Activated naive CD4-positive, alpha-beta T cell (primary cell): ENCODE measurements around the gene PRR12.

Source experiments
- DNase-seq, 4 experiments: peaks; one replicate each; lab custom pipeline; 2025; lab: John Stamatoyannopoulos, UW

PRR12 gene

GRCh38 chr19:49565261-49565660 lies 25.7 kb upstream of the PRR12 start:
- DNase-seq = peak in 1 of 4 experiments; percentile 20

- DNase-seq = no peak
Measured at GRCh38 chr19:49566302-49566701, 24.7 kb upstream of the PRR12 start.

GRCh38 chr19:49567861-49568441 lies 23.0 kb upstream of the PRR12 start:
- peak in 2 of 4 experiments; percentile 30 to 40 for DNase-seq

- DNase-seq = peak in 2 of 4 experiments; percentile 16 to 37
Measured at GRCh38 chr19:49570138-49570856, 20.7 kb upstream of the PRR12 start.

GRCh38 chr19:49570997-49571676 lies 19.8 kb upstream of the PRR12 start:
- DNase-seq = peak in 1 of 4 experiments; percentile 17

- DNase-seq = no peak
Measured at GRCh38 chr19:49573009-49573408, 18.0 kb upstream of the PRR12 start.

- DNase-seq = no peak
Measured at GRCh38 chr19:49573425-49573824, 17.6 kb upstream of the PRR12 start.

- DNase-seq = no peak
Measured at GRCh38 chr19:49574206-49574755, 16.7 kb upstream of the PRR12 start.

GRCh38 chr19:49579193-49579592 lies 11.8 kb upstream of the PRR12 start:
- DNase-seq = no peak

- DNase-seq = no peak
Measured at GRCh38 chr19:49579947-49580263, 11.1 kb upstream of the PRR12 start.

- DNase-seq = peak; percentile 81 to 92 (median 89)
Measured at GRCh38 chr19:49580264-49581006, 10.5 kb upstream of the PRR12 start, which contains the start of gene NOSIP. Gene NOSIP, minus strand, starts transcription at chr19:49580556. Its CDS starts 19,865 bp downstream, at chr19:49560691.

GRCh38 chr19:49581007-49581508 lies 9.9 kb upstream of the PRR12 start, which contains the start of gene PRRG2:
Gene PRRG2, plus strand, starts transcription at chr19:49581316. Its CDS starts 1,904 bp downstream, at chr19:49583220.
- no peak for DNase-seq

GRCh38 chr19:49583239-49583638 lies 7.7 kb upstream of the PRR12 start:
- DNase-seq = no peak

- no peak for DNase-seq
Measured at GRCh38 chr19:49585023-49585422, 6.0 kb upstream of the PRR12 start.

GRCh38 chr19:49587227-49587626 lies 3.8 kb upstream of the PRR12 start:
- DNase-seq = no peak

GRCh38 chr19:49588365-49589122 lies 2.4 kb upstream of the PRR12 start:
- no peak for DNase-seq

GRCh38 chr19:49589502-49589905 lies 1.5 kb upstream of the PRR12 start:
- no peak for DNase-seq

GRCh38 chr19:49590071-49590970 lies 661 bp upstream of the PRR12 start:
- peak; percentile 64 to 93 (median 83) for DNase-seq

- peak in 3 of 4 experiments; percentile 30 to 43 (median 41) for DNase-seq
Measured at GRCh38 chr19:49591731-49592485, 926 bp downstream of the PRR12 start.
